HG03097 (cell line): Measurements from ENCODE around the gene SLX9.

Experiments
- ATAC-seq: cut with Tn5 transposase; IDR thresholded peaks from one replicate; pipeline ENCODE4 v1.9.1; 2021; ENCODE audit not compliant: unreplicated experiment, low FRiP score

The SLX9 gene

DNA sequence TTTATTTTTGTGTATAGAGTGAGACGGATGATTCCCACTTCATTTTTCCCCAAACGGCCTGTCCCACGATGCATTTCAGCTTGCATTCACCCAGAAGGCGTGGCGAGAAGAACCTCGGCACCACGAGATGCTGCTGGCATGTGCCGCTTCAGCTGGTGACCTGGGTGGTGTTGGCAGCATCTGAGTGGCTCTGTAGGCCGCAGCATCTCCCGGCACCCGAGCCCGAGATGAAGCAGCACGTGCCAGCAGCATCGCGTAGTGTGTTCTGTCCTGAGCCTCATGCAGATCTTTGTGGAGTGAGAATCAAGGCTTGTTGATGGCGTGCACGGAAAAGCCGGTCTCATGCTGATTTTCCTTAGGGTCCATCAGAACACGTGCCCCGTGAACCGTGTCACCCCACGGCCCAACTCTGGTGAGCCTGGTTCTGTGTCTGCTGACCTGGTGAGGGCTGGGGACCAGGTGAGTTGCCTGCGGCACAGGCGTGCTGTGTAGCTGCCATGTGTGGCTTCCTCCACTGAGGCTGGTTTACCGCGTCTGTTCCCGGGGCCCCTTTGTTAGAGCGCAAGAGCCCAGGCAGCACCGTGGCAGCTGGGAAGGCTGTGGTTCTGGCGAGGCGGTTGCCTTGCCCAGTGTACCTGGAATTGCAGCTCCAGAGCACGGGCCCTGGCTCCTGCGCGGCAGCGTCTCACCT, 16.7 kb downstream of the SLX9 start:
- no peak for ATAC-seq

DNA sequence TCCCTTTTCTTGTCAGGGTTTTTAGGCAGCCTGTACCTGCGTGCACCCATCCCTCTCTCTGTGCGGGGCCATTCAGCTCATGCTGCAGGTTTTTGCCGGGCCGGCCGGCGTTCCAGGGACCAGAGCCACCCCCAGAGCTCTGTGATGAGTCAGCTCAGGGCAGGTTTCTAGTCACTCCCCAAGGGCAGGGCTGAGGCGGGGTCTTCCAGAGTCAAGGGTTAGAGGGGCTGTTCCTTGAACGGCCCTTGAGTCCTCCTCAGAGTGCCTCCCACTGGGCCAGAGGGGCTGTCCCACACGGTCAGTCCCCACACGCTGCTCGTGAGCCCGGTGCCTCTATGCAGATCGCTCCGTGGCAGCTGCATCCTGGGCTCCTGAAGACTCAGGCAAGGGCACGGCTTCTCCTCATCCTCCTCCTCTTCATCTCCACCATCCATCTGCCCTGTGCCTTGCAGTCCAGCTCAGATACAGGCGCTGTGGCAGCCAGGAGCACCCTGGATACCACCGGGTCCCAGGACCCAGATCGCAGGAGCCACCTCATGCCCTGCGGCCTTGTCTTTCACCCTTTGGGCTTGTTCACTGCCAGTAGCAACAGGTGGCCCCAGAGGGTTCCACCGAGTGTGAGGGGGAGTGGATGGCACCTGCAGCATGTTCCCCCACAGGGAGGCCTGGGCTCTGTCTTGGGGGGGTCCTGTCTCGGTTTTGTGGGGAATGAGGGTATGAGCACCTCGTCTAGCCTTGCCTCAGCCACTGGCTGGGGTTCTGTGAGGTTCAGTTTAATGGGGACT, 17.4 kb downstream of the SLX9 start:
- ATAC-seq, result no peak

DNA sequence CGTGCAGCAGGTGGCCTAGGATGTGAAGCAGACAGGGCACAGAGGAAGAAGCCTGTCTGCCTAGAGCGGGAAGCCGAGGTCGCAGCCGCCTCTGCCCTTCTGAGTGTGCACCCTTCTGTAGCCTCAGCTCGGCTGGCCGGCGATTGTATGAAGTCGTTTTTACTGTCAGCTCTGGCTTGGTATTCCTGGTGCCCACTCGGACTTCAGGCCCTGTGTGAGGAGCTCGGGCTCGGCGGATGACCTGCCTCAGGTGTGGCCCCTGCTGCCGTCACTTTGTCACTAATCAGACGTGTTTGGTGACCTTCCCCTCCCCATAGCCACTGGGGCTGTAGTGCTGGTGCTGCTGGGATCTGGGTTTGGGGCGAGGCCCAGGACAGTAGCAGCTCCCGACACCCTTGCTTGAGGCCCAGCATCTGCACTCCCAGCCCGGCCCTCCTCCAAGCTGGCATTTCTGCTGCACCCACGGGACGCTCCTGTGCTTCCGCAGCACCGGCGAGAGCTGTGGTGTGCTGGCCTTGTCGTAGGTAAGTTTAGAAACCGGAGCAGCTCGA, 18.1 kb downstream of the SLX9 start:
- no peak for ATAC-seq

DNA sequence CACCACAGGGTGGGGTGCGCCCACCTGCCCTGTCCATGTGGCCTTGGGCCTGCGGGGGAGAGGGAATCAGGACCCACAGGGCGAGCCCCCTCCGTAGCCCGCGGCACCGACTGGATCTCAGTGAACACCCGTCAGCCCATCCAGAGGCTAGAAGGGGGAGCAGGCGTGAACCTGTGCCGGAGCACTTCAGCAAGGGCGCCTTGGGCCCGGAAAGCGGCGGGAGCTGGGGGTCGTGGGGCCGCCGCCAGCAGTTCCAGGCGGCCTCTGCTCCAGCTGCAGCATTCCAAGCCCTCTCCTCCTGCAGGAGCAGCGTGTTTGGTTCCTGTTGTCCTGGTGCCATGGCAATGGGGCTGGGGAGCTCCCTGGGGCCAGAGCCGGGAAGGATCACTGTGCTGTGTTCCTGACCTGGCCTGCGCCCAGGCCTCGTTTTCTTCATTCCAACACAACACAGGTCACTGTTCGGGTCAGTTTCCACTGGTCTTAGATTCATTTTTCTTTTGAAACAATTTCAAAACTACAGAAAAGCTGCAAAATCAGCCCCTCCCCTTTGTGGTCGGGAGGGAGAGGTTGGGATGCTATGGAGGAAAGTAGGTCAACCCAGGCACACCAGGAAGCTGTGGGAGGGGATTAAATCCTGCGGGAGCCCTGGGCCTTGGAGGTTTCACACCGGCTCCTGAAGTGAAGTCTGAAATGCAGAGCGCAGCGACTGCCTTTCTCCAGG, 18.8 kb downstream of the SLX9 start:
- ATAC-seq, result no peak

DNA sequence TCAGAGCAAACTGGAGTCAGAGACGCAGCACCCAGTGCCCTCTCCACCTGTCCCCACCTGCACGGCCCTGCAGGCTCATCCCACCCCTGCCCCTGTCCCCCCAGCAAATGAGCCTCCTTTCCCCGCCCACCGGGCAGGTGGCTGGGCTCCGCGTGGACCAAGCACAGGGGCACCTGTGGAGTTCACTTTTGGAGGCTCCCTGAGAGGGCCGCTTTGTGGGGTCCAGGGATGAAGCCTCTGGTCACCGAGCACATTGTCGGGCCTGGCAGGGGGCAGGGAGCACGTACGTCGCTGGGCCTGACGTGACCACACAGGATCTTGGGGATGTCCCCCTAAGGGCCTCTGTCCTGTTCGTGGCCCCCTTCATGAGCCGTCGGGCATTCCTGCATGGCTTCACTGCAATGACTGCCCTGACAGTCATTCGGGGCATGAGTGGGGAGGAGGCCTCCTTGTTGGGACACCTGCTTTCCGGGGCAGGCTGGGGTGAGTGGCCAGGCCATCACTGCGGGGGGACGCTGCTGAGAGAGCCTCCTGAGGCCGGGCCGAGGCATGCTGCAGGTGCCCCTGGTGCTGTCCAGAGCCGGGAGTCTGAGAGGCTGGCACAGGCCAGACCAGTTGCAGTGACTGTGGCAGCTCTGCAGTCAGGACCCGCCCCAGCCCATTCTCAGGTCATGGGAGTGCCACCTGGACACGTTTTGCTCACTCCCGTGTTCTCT, 19.7 kb downstream of the SLX9 start:
- no peak for ATAC-seq

DNA sequence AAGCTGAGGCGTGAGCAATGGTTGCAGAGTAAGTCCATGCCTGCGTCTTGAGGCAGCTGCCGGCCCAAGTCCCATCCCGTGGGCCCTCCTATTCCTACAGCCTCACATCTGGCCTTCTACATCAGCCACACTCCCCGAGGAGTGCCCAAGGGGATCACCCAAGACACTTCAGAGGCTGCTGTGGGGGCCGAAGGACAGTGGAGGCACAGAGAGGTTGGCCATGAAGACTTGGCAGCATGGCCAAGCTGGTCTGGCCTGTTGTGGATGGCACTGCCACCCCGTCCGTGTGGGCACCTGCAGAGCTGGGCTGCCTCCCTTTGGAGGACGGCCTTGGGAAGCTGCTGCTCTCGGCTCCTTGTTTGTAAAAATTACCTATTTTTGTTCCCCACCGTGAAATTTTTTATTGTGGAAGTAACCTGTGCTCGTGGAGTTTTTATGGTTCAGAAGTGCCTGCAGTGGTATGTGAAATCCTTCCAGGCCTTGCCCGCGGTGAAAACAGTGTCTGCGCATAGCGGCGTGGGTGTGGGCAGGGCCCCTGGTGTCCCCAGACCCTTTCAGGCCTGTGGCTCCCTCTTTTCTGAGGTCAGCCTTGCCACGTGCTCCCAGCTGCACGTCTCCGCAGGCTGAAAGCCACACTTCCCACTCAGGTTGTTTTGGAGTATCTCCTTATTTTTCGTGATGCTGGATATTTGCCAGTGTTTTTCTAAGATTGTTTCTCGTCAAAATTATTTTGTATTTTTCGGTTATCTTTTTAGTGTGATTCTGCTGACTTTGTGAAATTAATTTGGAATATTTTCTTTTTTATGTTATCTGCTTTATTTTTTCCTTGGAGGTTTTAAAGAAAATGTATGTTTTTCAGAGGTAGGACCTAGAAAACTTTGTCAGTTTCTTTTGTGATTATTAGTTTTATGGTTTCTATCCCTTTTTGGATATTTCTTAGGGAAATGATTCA, 20.6 kb downstream of the SLX9 start:
- ATAC-seq, result no peak

DNA sequence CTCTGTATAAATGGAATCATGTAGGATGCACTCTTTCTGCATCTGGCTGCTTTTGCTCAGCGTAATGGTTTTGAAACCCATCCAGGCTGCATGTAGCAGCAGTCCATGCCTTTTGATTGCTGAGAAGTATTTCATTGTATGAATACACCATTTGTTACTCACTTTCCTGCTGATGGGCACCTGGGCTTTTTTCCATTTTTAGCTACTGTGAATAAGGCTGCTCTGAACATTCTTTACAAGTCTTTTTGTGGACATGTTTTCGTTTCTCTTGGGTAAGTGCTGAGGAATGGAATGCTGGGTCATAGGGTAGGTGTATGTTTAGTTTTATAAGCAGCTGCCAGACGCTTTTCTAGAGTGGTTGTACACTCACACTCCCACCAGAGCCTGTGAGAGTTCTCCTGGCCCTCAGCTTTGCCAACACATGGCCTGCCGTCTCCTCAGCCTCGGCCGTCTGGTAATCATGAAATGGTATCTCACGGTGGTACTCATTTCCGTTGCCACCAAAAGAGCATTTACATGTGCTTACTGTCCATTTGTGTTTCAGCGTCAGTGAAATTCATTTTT, 22.7 kb downstream of the SLX9 start:
- ATAC-seq, result no peak

DNA sequence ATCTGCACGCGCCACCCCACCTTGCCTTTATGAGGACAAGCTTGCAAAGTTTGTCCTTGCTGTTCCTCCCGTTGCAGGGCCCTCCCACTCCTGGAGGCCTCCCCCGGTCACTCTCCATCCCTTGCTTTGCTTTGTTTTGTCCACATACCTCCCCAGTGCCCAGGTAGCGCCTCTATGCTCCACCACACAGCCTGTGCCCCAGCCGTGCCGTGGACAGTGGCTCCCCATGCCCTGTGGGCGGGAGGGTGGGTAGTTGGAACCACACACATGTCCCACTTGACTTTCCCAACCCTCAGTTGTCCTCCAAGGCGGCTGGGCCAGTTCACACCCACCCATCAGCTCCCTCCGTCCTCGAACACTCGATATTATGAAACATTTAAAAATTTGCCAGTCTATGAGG, 24.6 kb downstream of the SLX9 start:
- ATAC-seq, result no peak

DNA sequence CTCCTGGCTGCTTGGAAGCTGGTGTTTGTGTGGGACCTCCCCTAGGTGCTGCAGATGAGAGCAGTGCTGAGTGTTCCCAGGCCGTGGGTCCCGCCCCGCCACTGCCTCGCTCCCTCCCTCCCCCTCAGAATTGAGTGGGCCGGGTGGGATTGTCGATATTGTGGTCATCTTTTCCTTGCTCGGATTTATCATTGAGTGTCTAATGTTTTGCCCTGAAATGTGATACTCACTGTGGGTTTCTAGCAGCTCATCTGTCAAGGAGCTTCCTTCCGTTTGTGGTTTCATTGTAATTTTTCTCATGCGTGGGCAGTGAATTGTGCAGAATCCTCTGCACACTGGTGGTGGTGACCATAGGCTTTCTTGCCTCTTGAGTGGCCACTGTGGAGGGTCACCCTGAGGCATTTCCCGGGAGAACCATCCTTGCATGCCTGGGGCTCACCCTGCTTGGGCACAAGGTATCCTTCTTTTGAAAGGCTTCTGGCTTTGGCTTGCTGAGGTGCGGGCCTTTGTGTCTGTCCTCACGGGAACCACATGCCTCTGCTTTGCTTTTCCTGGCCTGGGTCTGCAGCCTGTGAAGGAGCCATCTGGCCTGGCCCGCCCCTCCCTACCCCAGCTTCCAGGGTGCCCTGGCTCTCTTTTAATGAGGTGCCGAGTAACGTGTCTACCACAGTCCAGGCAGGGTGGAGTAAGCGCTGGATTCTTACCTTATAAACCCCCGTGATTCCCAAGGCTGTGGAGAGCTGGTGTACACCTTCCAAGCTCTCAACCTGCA, 25.6 kb downstream of the SLX9 start:
- ATAC-seq, result no peak

DNA sequence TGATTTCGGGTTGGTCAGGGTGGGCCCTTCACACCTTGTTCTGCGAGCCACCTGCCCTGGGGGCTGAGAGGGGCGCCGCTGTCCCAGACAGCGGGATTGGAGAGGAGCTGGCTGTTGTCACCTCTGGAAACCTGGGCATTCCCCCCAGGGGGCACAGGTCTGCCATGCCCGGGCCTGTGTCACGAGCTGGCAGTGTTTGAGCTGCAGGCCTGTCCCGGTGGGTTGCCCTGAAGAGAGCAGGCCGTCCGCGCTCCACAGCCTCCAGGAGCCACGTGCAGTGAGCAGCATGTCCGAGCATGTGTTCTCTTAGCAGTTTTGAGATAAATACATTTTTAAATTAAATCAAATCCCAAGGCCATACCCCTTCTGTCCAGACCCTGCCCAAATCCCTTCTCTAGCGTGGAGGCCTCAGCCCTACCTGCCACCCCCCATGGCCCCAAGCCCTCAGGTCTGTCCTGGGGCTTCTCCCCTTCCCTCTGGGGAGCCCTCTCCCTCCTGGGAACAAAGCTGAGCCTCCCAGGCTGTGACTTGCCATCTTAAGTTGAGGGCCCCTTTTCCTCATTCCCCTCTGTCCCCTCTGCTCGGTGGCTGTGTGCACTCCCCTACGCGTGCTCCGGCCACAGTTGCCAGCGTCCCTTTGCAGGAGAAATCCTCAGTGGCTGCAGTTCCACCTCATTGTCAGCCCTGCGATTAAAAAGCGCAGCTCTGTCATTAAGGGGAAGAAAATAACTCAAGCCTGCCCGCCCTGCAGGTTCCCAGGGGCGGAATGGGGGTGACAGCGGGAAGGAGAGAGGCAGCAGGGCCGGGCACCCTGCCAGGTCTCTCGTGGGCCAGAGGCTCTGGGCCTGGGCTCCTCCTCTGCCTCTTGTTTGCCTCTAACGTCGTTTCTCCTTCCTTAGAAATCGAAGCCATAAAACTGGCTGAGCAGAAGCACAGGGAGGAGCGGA, 26.6 kb downstream of the SLX9 start:
- ATAC-seq, result no peak

DNA sequence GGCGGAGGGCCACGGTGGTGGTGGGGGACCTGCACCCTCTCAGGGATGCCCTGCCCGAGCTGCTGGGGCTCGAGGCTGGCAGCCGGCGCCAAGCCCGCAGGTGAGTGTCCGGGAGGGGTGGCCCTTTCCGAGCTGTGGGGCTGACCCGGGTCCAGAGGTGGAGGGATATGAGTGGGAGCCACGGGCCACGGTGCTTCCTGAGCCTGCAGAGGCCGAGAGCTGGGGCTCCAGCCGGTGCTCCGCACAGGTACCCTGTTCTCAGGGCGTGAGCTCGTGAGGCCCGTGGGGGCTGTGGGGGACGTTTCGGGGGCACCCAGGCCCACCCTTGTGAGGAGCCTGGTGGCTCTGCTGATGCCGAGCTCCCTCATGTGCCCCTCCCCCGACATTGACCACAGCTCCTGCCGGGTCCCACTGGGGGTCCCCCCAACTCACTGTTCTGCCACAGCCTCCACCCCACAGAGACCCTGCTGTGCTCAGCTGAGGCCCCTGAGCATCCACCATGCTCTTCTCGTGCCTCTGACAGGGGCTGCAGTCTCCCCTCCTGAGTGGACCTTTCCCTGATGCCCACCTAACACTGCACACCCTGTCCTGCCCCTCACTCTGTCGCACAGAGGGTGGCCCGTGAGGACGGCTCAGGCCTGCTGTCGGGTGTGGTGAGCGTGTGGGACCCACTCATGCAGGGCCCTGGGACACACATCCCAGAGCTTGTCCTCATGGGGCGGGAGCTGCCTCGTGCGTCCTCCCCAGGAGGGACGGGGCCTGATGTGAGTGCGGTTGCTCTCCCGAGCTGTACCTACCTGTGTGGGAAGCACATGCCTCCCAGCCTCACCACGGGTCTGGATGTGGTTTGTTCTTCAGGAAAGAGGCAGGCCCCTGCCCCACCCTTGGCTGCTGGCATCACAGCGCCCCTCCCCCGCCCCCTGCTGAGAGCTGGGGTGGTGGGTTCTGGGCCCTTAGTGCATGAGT, 27.5 kb downstream of the SLX9 start:
- ATAC-seq, result no peak

DNA sequence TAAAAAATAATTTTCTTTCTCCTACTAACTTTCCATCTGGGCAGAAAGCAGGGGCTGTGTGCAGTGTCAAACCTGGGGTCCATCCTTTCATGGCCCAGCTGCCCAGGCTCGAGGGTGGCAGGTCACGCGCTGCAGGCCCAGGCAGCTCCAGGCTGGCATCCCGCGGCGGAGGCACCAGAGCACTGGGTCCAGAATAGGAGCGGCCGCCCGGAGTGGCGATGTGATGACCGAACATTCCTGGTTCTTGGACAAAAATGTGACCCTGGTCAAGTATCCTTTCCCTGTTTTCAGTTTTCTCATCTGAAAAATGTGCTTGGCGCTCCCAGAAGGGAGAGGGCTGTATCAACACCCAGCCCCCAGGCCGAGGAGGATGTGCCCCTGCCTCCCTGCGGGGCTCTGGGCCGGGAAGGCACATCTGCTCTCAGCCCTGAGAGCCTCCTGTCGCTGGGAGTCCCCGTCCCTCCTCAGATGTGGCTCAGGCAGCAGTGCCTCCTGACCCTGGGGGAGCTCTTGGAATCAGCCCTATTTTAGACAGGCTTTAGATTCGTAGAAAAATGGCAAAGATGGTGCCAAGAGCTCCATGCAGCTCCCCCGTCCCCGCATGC, 29.3 kb downstream of the SLX9 start:
- ATAC-seq, result no peak

DNA sequence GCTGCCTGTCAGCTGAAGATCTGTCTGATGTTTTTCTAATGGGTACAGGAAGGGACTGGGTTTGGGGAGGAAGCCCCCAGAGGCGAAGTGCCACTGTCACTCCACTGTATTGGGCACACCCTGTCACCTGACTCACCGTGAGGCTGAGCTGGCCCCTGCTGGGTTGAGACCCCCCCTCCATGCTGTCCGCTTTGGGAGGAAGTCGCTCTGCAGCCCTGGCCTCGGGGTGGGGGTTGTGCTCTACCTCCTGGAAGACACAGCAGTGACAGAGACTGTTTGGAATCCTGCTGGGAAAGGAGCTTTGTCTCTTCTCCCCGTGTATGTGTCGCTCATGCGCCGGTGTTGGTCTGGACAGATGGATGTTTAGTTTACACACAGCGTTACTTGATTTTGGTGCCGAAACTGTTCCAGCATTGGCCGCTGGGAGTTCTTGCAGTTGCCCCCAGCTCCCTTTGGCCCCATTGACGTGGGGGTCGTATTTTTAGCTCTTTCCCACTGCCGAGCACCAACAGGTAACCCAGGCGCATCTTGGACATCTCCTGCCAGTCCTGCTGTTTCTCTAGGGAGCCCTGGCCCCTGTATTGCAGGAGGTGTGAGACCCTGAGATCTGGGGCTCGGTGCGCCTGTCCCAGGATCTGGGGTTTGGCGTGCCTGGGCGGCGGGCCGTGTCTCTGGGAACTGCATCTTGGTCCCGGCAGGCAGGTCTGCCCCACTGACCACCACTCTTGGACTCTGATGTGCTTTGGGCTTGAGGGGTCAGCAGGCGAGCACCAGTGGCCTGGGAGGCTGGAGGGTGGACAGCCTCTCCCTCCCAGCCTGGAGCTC, 30.3 kb downstream of the SLX9 start:
- no peak for ATAC-seq

DNA sequence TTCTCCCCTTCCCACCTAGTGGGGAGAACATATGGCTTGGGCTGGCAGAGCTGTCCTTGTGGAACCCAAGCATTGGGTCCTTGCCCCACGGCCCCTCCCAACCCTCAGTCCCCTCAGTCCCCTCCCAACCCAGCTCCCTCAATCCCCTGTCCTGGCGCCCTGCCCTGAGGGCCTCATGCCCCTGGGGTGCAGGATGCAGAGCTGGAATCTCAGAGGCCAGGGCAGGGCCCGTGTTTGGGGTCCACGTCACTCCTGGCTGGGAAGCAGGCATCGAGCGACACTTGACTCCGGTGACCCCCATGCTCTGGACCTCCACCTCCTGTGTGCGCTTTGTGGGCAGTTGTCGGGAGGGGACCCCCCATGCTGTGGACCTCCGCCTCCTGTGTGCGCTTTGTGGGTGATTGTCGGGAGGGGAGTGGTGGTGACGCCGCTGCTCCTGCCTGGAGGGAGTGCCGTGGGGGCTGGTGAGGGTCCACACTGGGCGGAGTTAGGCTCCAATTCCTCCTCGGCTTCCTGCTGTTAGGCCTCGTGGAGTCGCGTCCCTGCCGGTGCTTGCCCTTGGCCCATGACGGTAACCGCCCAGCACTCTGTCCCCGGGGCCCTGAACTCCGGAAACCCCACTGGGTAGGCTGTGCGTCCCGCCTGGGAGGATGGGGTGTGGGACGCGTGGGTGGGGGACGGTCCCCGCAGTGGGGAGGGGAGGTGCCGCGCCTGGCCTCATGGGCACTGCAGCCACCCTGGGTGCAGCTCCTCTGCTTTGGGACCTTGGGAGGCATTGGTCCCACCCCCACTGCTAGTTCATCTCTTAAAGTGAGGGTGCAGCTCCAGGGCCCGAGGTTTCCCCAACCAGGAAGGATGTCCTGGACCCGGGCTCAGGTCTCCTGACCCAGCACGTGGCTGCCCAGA, 31.2 kb downstream of the SLX9 start:
- ATAC-seq, result no peak
